ENCODE measurements around the gene PRMT1.

DNA sequence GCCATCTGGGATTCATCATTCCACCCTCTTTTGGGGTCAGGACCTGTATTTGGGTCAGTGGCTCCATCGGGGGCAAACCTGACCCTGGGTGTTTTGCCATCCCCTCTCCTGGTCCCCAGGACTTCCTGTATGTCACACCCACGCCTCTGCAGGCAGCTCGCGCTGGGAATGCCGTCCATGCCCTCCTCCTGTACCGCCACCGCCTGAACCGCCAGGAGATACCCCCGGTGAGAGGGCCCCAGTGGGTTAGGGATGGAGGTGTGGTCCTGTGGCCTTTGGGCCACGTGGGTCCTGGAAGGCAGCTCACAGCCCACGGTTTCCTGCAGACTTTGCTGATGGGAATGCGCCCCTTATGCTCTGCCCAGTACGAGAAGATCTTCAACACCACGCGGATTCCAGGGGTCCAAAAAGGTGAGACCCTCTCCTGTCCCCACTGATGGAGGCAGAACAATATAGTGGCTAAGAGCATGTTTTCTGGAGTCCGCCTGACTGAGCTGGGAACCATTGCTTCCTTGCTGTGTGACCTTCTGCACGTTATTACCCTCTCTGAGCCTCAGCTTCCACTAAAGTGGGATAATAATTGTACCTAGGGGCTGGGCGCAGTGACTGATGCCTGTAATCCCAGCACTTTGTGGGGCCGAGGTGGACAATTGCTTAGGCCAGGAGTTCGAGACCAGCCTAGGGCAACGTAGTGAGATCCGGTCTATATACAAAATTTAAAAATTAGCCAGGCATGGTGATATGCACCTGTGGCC, 28.0 kb downstream of the PRMT1 start:
- TF ChIP-seq, protein P1, sequence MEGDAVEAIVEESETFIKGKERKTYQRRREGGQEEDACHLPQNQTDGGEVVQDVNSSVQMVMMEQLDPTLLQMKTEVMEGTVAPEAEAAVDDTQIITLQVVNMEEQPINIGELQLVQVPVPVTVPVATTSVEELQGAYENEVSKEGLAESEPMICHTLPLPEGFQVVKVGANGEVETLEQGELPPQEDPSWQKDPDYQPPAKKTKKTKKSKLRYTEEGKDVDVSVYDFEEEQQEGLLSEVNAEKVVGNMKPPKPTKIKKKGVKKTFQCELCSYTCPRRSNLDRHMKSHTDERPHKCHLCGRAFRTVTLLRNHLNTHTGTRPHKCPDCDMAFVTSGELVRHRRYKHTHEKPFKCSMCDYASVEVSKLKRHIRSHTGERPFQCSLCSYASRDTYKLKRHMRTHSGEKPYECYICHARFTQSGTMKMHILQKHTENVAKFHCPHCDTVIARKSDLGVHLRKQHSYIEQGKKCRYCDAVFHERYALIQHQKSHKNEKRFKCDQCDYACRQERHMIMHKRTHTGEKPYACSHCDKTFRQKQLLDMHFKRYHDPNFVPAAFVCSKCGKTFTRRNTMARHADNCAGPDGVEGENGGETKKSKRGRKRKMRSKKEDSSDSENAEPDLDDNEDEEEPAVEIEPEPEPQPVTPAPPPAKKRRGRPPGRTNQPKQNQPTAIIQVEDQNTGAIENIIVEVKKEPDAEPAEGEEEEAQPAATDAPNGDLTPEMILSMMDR (IDR thresholded peaks at IDR 0.05): no peak
- TF ChIP-seq ZFX (IDR thresholded peaks at IDR 0.05; ENCODE audit: borderline replicate concordance): no peak

All from 22Rv1 (cell line).